WERI-Rb-1 (cell line): Measurements from ENCODE around the gene C19orf44.
A peak's percentile ranks its signal among the peaks of the same experiment; 100 is the strongest.

Experiments
- DNase-seq: peaks from one replicate; pipeline ENCODE4 v3.0.0-alpha.2; 2020
- H3K27ac ChIP-seq: fragments of 250-450 bp; sonication (Bioruptor Pico); 2 replicates; pipeline ENCODE4 v1.5.1; 2020; ENCODE audit warnings: mild to moderate bottlenecking, moderate library complexity
- H3K27me3 ChIP-seq: fragments of 250-450 bp; sonication (Bioruptor Pico); 2 replicates; pipeline ENCODE4 v1.5.1; 2021; ENCODE audit warnings: mild to moderate bottlenecking, low read depth, moderate library complexity; ENCODE audit not compliant: insufficient read depth, severe bottlenecking
- H3K36me3 ChIP-seq: fragments of 250-450 bp; sonication (Bioruptor Pico); 2 replicates; pipeline ENCODE4 v1.5.1; 2020; ENCODE audit warnings: mild to moderate bottlenecking, moderate library complexity
- H3K4me3 ChIP-seq: 2 replicates; pipeline ENCODE4 v1.5.1; 2011; ENCODE audit warnings: low read depth, mild to moderate bottlenecking, control low read depth, low read length
- H3K9me3 ChIP-seq: fragments of 250-450 bp; sonication (Bioruptor Pico); 2 replicates; pipeline ENCODE4 v1.5.1; 2021; ENCODE audit warnings: mild to moderate bottlenecking, moderate library complexity; ENCODE audit not compliant: severe bottlenecking
- CTCF ChIP-seq: IDR thresholded peaks from 2 replicates; pipeline ENCODE4 v1.5.1; 2011; ENCODE audit warnings: low read depth, mild to moderate bottlenecking, control low read depth, inconsistent platforms, low read length

C19orf44 gene

DNA sequence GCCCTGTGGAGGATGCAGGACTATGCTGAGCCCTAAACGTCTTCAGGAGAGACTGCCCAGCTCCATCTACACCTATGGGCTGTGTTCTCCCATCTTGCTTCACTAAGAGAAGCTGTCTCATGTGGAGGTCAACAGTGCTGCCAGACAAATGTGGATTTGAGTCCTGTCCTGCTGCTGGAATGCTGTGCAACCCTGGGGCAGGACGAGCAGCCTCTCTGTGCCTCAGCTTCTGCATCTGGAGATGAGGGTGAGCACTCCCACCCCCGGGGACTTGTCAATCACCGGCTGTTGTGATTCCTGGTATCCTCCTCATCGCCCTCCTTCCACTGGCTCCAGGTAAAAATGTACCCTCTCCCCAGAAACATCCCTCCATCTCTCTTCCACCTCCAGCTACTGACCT lies 40.7 kb upstream of the C19orf44 start:
- Histone ChIP-seq H3K27me3 (no peaks in the 10 kb centered on the region), H3K4me3 (no peak overlapping the region), H3K27ac (no peak overlapping the region)

GRCh38 chr19:16456652-16457194 lies 39.5 kb upstream of the C19orf44 start:
- H3K27ac ChIP-seq: peak overlapping the region; percentile 52
- no peak for DNase-seq
- H3K36me3 ChIP-seq: no peaks in the 10 kb centered on the region
- H3K4me3 ChIP-seq: no peak overlapping the region
- no peaks in the 10 kb centered on the region for H3K27me3 ChIP-seq
- no peak for TF ChIP-seq CTCF
- no peaks in the 10 kb centered on the region for H3K9me3 ChIP-seq

More for the DNA sequence above, 40.7 kb upstream of the C19orf44 start:
- no peak for TF ChIP-seq CTCF
- H3K9me3 ChIP-seq: no peaks in the 10 kb centered on the region
- no peak for DNase-seq
- peaks cover 3% of the 10 kb centered on the region; the same call in 1 of the 2 replicates for H3K36me3 ChIP-seq

GRCh38 chr19:16457195-16457953 lies 38.8 kb upstream of the C19orf44 start:
- TF ChIP-seq CTCF: no peak
- H3K36me3 ChIP-seq: 0 out of 2 replicates have a peak, but pooled peaks cover under 1% of the 10 kb centered on the region
- no peaks in the 10 kb centered on the region for H3K9me3 ChIP-seq
- H3K27me3 ChIP-seq: no peaks in the 10 kb centered on the region
- H3K27ac ChIP-seq: peak overlapping the region; percentile 52
- DNase-seq: peak; percentile 51
- H3K4me3 ChIP-seq: no peak overlapping the region

DNA sequence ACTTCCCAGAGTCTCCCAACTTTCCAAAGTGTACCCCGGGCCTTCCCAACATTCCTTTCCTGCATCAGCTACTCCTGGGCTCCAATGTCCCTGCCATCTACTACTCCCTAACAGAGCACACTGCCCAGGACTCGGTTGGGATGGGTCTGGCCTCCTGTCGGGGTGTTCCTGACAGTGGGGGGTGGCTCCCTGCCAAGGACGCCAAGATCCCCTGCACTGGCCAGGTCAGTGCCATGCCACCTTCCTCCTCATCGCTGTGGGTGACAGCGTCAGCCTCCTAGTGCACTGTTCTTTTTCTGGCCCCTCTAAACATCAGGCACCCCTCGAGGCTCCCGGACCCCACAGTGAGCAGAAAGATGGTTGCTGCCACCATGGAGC lies 38.3 kb upstream of the C19orf44 start:
- DNase-seq: no peak
- Histone ChIP-seq H3K27ac (peak overlapping the region; percentile 52), H3K9me3 (no peaks in the 10 kb centered on the region), H3K27me3 (no peaks in the 10 kb centered on the region), H3K36me3 (peaks cover 3% of the 10 kb centered on the region; the same call in 1 of the 2 replicates), H3K4me3 (no peak overlapping the region)
- TF ChIP-seq CTCF: no peak

- no peak for DNase-seq
- no peak for TF ChIP-seq CTCF
- Histone ChIP-seq H3K4me3 (no peak overlapping the region), H3K36me3 (peaks cover 7% of the 10 kb centered on the region), H3K27ac (peak overlapping the region; percentile 52), H3K27me3 (no peaks in the 10 kb centered on the region), H3K9me3 (no peaks in the 10 kb centered on the region)
Observed at GRCh38 chr19:16458391-16459341, 37.5 kb upstream of the C19orf44 start.
